ENCODE results near the gene AKAP9.

GRCh38 chr7:91929463-91929862, 11.2 kb upstream of the AKAP9 start:
- TF ChIP-seq RCOR1 (IDR thresholded peaks at IDR 0.05; ENCODE audit: borderline replicate concordance in 1 of 2, low read depth in 2 of 2, low read length in 2 of 2) (no peak), POLR2A (conservative IDR thresholded peaks at IDR 0.05) (no peak), ETV6 (IDR thresholded peaks at IDR 0.05; ENCODE audit: borderline replicate concordance in 1 of 2, low read depth in 2 of 2, low read length in 1 of 2) (no peak), ETV6 (CRISPR knock-in tag; IDR thresholded peaks at IDR 0.05; ENCODE audit: borderline replicate concordance) (no peak), ZBTB7A (IDR thresholded peaks at IDR 0.05; ENCODE audit: borderline replicate concordance, control insufficient read depth, low read depth, low read length) (no peak), TGIF2 (CRISPR knock-in tag; IDR thresholded peaks at IDR 0.05) (no peak), SMARCC2 (IDR thresholded peaks at IDR 0.05; ENCODE audit: low read depth) (no peak), SRF (CRISPR knock-in tag; IDR thresholded peaks at IDR 0.05) (no peak)
